NOMO-1 treated with DMSO at 0.1 percent for 48 hours (cell line): ENCODE results near the gene CDH13.

Source experiments
- DNase-seq: peaks from one replicate; lab custom pipeline; 2025; ENCODE audit not compliant: unreplicated experiment; lab: John Stamatoyannopoulos, UW

The CDH13 gene

DNA sequence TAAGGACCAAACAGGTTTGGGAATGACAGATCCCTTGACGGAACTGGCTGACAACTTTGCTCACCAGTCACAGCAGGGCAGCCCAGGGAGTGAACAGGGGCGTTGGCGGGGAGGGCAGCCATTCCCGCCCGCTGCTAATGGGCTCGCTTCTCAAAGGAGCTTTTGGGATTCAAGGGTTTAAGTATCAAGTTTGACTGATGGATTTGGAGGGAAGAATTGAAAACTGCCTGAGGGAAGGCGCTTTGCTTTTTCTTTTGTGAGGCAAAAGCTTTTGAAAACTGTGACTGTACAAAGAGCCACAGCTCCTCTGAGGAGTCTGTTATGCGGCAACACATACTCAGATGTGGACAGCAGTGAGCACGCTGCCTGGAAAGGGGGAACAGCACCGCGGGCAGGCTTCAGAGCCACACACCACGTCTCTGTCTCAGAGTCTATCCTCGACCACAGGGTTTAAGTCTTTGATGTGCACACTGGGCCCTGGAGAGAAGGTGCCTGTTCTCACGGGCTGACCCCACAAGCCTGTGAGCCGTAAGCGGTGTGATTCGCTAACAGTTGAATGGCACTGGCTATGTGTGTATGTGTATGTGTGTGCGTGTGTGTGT is 1101.1 kb downstream of the CDH13 start:
- no peak for DNase-seq

- no peak for DNase-seq
Observed at GRCh38 chr16:83728492-83728891, 1101.7 kb downstream of the CDH13 start.

DNA sequence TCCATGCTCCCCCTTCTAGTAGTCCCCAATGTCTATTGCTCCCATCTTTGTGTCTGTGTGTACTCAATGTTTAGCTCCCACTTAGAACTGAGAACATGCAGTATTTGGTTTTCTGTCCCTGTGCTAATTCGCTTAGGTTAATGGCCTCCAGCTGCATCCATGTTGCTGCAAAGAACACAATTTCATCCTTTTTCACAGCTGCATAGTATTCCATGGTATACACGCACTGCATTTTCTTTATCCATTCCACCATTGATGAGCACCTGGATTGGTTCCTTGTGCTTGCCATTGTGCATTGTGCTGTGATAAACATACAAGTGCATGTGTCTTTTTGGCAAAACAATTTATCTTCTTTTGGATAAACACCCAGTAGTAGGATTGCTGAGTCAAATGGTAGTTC is 1104.0 kb downstream of the CDH13 start:
- no peak for DNase-seq

DNA sequence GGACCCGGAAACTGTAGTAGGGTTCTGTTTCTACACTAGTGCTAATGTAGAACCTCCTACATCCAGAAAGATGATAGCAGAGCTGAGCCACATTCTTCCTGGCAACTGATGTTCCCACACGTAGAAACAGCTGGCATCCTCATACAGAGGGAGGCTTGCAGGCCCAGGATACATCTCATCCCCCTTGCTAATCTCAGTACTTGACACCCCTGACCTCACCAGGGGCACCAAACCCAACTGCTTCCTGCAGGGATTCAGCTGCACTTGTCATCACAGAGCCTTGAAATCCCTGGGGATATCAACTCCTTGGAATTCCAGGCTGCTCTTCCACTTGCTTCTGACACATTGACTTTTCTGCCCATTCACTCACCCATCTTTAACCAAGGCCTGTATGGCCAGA is 1105.8 kb downstream of the CDH13 start:
- DNase-seq = no peak

DNA sequence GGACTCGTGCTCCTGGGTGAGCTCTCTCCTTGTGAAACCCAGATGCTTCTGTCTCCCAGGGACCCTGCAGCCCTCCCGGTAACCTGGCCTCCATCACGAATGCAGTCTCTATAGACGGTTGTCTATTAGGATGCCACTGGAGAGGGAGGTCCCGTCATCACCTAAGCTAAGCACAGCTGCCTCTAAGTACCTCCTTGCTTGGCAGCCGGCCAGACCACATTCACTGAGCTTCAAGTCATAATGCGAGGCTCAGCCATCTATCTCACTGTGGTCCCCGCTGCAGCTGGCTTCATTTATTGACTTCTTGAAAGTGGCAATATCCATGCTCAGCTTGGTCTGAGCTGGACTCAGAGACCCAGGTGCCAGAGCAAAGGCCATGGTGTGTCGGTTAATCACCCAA is 1106.5 kb downstream of the CDH13 start:
- no peak for DNase-seq

DNA sequence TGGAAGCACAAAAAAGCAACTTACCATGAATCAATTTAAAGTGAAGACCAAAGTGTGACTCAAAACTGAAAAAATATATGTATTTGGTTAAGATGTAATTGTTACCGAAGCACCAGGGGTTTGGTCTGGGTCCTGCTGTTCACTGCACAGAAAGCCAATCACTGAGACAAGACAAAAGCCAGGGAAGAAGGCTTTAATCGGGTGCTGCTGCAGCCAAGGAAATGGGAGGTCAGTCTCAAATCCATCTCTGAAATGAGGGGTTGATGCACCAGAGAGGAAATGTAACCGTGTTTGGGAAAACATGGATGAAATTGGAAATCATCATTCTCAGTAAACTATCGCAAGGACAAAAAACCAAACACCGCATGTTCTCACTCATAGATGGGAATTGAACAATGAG is 1107.4 kb downstream of the CDH13 start:
- DNase-seq = no peak

DNA sequence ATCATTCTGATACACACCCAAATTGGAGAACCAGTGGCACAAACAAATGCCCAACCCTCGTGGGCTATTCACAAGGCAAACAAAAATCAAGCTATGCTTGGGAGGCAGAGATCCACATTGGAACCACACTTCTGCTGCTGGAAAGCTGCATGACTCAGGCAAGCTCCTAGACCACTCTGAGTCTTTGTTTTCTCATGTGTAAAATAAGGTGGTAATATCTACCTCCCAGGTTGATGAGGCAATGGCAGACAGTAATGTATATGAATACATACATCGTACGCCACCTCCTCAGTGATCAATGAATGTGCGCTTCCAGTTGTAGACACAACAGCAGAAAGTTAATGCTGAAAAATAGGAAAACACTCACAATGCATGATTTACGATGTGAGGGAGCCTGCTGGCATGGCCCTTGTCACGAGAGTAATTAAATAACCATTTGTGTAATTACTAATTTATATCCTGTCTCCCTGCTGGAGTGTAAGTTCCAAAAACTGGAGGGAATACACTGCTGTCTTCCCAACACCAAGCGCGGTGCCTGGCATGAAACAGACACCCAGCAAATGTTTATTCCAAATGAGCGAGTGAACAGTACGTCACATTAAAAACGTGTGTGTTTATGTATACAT is 1111.1 kb downstream of the CDH13 start:
- DNase-seq = no peak

DNA sequence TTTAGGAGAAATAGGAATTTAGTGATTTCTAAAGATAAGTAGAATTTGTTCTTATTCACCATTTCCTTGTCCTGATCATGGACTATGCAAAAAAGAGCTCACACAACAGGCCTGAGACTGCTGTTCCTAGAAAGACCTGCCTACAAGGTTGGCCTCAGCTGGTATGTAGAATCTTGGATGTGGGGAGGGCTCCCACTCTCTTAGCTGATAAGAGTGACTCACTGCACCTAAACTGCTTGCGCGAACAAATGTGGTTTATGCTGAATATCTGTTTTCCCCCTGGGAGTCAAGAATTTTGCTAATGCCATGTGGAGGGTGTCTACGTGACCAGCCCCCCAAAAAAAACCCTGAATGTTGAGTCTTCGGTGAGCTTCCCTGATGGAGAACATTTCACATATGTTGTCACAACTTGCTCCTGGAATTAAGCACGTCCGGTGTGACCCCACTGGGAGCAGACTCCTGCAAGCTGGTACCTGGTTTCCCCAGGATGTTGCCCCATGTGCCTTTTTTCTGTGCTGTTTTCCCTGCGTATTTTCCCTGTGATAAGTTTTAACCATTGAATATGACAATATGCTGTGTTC is 1112.2 kb downstream of the CDH13 start:
- no peak for DNase-seq

DNA sequence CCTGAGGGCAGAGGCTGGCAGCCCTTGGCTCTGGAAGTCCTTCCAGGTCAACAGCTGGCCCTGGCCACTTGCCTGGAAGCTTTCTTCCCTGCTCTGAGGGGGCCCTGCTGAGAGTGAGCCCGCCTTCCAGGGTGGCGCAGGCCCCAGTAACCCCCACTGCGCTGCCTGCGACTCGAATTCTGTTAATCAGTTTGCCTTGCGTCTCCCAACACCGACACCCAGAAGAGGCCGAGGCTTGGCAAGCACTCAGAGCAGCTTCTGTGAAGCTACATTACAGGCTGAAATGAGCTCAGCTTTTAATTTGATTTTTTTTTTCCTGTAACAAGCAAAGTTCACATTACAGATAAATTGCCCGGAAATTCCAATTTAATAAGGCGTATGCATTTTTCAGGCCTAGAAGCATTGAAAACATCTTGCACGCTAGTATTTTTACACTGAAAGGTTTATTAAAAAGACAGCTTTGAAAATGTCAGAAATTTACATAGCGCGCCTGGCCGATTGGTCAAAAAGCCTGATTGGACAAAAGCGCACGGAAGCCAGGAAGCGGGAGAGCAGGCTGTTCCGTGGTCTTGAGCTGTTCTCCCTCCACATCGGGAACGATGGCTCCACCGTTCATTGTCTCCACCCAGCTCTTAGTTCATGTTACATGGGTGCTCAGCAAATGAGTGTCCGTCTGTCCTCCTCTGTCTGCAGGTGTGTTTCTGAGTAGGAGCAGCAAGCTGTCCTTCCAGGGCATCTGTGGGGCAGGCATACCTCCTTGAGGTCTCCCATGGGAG is 1115.5 kb downstream of the CDH13 start:
- no peak for DNase-seq

DNA sequence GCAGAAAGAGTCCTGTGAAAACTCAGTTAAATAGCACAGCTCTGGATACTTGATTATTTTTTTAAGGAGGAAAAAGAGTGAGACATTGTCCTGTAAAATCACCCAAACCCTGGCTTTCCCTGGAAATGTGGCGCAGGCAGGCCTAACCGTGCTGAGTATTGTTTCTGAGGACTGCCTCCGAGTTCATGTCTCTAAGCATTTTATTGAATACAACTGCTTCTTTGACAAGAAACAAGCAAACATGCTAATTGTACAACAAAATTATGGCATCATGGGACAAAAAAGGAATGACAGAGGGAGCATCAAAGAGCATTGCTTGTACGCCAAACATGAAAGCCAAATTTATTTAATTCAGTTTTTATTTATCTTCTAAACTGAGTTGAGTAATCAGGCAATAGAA is 1116.5 kb downstream of the CDH13 start:
- no peak for DNase-seq

DNA sequence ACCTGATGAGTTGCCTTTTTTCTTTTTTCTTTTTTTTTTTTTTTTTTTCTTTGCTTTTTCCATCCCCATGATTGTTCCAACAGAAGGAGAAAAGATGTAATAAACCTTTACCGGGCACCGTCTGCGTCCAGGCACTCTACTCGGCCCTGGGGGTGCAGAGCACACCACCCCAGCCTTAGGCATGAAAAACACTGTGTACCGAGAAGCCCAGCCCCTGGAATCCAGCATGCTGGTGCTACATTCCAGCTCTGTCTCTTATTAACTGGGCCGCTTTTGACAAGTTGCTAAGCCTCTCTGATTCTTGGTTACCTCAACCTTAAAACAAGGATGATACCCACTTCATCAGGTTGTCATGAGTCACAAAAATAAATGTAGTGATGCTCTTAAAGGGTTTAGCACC is 1117.0 kb downstream of the CDH13 start:
- no peak for DNase-seq

DNA sequence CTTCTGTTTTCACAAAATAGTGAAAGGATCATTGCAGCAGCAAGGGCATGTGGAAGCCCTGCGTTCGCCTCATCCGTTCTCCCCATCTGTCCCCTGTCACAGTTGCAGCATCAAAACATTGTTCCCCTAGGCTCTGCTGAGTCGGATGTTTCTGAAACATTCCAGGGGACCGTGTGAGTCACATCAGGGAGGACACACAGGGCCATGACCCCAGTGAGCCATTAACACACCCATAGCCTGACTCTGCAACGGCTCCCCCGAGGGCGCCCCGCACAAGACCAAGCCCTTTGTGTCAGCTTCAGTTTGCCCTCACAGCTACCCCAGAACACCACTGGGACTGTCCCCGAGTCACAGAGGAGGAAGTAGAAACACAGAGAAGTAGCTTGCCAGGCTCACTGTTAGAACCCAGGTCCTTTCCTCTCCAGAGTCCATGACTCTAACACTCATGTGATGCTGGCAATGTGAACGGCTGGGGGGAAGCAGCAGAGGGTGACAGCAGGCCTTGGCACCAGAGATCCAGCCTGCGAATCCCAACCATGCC is 1117.7 kb downstream of the CDH13 start:
- DNase-seq = peak; percentile 78

GRCh38 chr16:83746611-83747010 is 1119.8 kb downstream of the CDH13 start:
- DNase-seq = no peak

- no peak for DNase-seq
Observed at GRCh38 chr16:83747936-83748335, 1121.2 kb downstream of the CDH13 start.

DNA sequence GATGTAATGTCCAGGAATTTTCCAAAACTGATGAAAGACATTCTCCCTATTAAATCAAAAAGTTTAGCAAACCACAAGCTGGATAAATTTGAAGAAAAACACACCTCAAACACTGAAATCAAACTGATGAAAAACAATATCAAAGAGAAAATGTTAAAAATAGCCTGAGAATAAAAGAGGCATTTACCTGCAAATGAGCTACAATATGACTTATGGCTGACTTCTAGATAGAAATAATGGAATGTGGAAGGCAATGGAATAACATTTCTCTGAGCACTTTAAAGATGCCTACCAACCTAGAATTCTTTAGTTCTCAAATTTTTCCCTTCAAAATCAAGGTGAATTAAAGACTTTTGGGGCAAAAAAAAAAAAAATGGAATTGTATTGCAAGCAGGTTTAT is 1128.6 kb downstream of the CDH13 start:
- DNase-seq = no peak

DNA sequence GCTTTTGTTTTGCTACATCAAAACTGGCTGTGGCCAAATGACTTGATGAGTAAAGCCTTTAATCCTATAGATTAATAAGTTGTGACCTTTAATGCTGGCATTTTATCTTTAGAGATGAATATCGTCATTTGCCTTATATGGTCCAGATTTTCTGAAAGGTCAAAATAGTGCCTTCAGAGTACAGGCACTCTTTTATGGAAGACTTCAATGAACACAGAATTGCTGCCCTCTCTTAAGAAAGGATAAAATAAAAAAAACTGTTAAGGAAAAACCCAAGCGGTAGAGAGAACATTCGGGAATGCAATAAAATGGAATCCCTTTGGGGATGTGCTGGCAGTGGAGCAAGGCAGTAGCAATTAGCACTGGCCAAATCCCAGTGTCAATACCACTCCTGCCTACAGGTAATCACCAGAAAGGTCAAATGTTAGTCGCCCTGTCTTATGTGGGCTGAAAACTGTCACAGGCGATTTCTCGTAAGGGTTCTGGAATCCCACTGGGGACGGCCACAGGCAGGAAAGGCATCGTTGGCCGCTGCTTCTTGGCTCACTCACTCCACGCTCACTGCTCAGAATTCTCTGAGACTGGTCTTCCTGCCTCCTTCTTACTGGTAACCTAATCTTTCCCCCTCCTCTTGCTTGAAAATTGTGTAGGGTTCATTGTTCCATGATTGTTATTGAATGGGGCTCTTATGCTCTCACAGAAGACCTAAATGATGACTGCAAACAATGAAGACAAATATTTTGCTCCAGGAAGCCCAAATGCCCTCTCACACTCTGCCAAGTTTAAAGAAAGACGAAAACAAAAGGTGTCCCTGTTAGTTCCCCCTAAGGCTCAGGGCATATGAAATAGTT is 1135.6 kb downstream of the CDH13 start:
- no peak for DNase-seq

DNA sequence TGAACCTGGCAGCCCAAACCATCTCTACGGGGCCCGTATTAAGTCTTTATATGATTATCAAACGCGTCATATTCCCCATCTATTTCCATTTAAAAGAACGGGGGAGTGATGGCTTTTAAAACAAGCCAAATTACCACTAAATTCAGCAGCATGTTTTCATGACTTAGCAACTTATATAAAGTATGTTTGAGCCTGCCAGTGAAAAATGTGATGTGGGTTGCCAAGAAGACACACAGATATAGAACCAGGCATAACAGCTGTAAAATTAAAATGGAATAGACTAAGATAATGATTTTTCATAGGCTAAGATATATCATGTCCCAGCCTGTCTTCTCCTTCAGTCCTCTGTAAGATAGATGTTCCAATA is 1136.2 kb downstream of the CDH13 start:
- DNase-seq = no peak

DNA sequence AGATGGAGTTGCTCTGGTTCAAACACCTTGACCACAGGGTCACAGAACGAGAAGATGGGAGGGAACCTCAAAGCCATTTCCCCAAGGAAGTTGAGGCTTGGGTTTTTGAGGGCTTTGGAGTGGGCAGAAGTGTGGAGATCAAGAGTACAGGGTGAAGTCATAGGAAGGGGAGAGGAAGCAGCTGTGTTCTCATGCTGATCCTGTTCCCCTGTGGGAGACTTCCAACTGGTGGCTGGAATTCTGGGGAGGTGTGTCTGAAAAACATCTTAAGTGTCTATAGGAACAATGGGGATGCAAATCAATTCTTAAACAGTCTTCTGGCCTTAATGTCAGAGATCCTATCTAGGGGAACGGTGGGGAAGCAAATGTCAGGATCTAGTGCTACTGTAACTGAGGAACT is 1142.2 kb downstream of the CDH13 start:
- DNase-seq = no peak

GRCh38 chr16:83769397-83770008 is 1142.7 kb downstream of the CDH13 start:
- DNase-seq = peak; percentile 38

GRCh38 chr16:83771306-83771942 is 1144.7 kb downstream of the CDH13 start:
- DNase-seq = no peak
